ACHN (cell line): ENCODE data around the gene EFCAB3.
"Not testable (repeated sequence)": the region's sequence is repeated elsewhere in the genome, so short reads cannot be mapped to it uniquely, and the experiment has no call there.

Source experiments
- DNase-seq: peaks from one replicate; pipeline ENCODE4 v3.0.0-alpha.2; 2015
- in situ Hi-C: cut with HindIII; loops from 2 replicates; pipeline ENCODE4 v1.10.0; 2017; ENCODE audit warnings: low sequenced_read_pairs, low pct_ligation_motif_present, low pct_unique_long_range_greater_than_20kb

EFCAB3 gene

GRCh38 chr17:62380253-62380652 lies at the start of gene EFCAB3:
EFCAB3 (plus strand) TSS chr17:62380553; CDS start chr17:62382980, 2,427 bp downstream.
- in situ Hi-C loops = no loop called here
- no peak for DNase-seq

- DNase-seq = no peak
- in situ Hi-C loops = no loop called here
Measured at GRCh38 chr17:62336527-62336926, 43.8 kb upstream of the EFCAB3 start.

- DNase-seq = no peak
- in situ Hi-C loops = no loop called here
Measured at GRCh38 chr17:62343764-62344270, 36.5 kb upstream of the EFCAB3 start.

- no peak for DNase-seq
- in situ Hi-C loops = no loop called here
Measured at GRCh38 chr17:62351176-62351575, 29.2 kb upstream of the EFCAB3 start.

- no peak for DNase-seq
- in situ Hi-C loops = no loop called here
Measured at GRCh38 chr17:62366191-62366590, 14.2 kb upstream of the EFCAB3 start.

- in situ Hi-C loops = no loop called here
- no peak for DNase-seq
Measured at GRCh38 chr17:62381561-62381960, 1.2 kb downstream of the EFCAB3 start.

- no peak for DNase-seq
- in situ Hi-C loops = no loop called here
Measured at GRCh38 chr17:62388856-62389255, 8.5 kb downstream of the EFCAB3 start.

GRCh38 chr17:62392908-62393307 lies 12.6 kb downstream of the EFCAB3 start:
- in situ Hi-C loops = no loop called here
- DNase-seq = no peak

- no peak for DNase-seq
- in situ Hi-C loops = no loop called here
Measured at GRCh38 chr17:62398891-62399290, 18.5 kb downstream of the EFCAB3 start.

GRCh38 chr17:62405451-62405850 lies 25.1 kb downstream of the EFCAB3 start:
- in situ Hi-C loops = no loop called here
- DNase-seq = no peak

GRCh38 chr17:62413090-62413489 lies 32.7 kb downstream of the EFCAB3 start:
- DNase-seq, in situ Hi-C loops: not testable (repeated sequence)

- peak; percentile 96 for DNase-seq
- in situ Hi-C loops = not testable (repeated sequence)
Measured at GRCh38 chr17:62423647-62424461, 43.5 kb downstream of the EFCAB3 start, which contains the start of gene METTL2A. METTL2A (plus strand) TSS chr17:62423897; CDS start chr17:62423903, 6 bp downstream.

GRCh38 chr17:62426214-62426613 lies 45.9 kb downstream of the EFCAB3 start:
- in situ Hi-C loops, DNase-seq: not testable (repeated sequence)

GRCh38 chr17:62435251-62435650 lies 54.9 kb downstream of the EFCAB3 start:
- in situ Hi-C loops, DNase-seq: not testable (repeated sequence)

- DNase-seq, in situ Hi-C loops: not testable (repeated sequence)
Measured at GRCh38 chr17:62441181-62441580, 60.8 kb downstream of the EFCAB3 start.

GRCh38 chr17:62444063-62444462 lies 63.7 kb downstream of the EFCAB3 start:
- DNase-seq = no peak
- in situ Hi-C loops = no loop called here

GRCh38 chr17:62445791-62446190 lies 65.4 kb downstream of the EFCAB3 start:
- DNase-seq, in situ Hi-C loops: not testable (repeated sequence)

- DNase-seq, in situ Hi-C loops: not testable (repeated sequence)
Measured at GRCh38 chr17:62452195-62452594, 71.8 kb downstream of the EFCAB3 start.

GRCh38 chr17:62453041-62453440 lies 72.7 kb downstream of the EFCAB3 start:
- DNase-seq, in situ Hi-C loops: not testable (repeated sequence)

GRCh38 chr17:62453656-62454055 lies 73.3 kb downstream of the EFCAB3 start:
- DNase-seq, in situ Hi-C loops: not testable (repeated sequence)
